Measurements from ENCODE around the gene BTBD7. TPM values are rescaled to one million over a fixed set of nuclear protein-coding genes. Genes with fewer than 3 reads are reported as not detected.
A peak's percentile ranks its signal among the peaks of the same experiment; 100 is the strongest.

The BTBD7 gene
- total RNA-seq, 4 donors from 2014 or later: 17.9 to 30.5 (median 20.9) TPM

DNA sequence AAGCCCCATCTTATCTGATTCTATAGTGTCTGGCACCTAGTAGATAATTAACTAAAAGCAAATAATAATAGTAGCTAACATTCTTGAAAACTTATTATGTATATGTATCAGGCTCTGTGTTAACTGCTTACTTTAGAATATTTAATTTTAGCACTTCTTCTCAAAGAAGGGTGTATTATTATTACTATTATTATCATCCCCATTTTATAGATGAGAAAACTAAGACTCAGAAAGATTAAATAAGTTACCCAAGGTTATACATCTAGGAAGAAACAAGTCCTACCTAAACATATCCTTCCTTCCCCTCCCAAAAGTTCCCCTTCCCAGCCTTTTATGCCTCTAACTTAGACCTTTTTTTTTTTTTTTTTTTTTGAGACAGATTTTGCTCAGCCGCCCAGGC is 64.4 kb downstream of the BTBD7 start:
- TF ChIP-seq, protein P1, sequence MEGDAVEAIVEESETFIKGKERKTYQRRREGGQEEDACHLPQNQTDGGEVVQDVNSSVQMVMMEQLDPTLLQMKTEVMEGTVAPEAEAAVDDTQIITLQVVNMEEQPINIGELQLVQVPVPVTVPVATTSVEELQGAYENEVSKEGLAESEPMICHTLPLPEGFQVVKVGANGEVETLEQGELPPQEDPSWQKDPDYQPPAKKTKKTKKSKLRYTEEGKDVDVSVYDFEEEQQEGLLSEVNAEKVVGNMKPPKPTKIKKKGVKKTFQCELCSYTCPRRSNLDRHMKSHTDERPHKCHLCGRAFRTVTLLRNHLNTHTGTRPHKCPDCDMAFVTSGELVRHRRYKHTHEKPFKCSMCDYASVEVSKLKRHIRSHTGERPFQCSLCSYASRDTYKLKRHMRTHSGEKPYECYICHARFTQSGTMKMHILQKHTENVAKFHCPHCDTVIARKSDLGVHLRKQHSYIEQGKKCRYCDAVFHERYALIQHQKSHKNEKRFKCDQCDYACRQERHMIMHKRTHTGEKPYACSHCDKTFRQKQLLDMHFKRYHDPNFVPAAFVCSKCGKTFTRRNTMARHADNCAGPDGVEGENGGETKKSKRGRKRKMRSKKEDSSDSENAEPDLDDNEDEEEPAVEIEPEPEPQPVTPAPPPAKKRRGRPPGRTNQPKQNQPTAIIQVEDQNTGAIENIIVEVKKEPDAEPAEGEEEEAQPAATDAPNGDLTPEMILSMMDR (IDR thresholded peaks at IDR 0.05): no peak
- TF ChIP-seq POLR2A (IDR thresholded peaks at IDR 0.05): no peak
- Histone ChIP-seq H3K27me3 (no peaks in the 10 kb centered on the region), H3K4me1 (peaks cover 0 to 17% (median 0%) of the 10 kb centered on the region in 3 donors), H3K9me3 (no peaks in the 10 kb centered on the region), H3K36me3 (peaks cover 0 to 26% (median 0%) of the 10 kb centered on the region in 3 donors), H3K27ac (no peak overlapping the region), H3K4me3 (no peak overlapping the region)
- 100% methylated on average over 1 of the region's 1 CpG for WGBS, 2 donors
- DNase-seq: no peak
- intact Hi-C loops (cut with DNase I): no loop called here

GRCh38 chr14:93267149-93267711 is 65.6 kb downstream of the BTBD7 start:
- intact Hi-C loops (cut with DNase I): no loop called here
- no peak overlapping the region for H3K27ac ChIP-seq
- peaks cover 0 to 28% (median 4%) of the 10 kb centered on the region in 3 donors for H3K4me1 ChIP-seq
- no peak overlapping the region for H3K4me3 ChIP-seq
- no peaks in the 10 kb centered on the region for H3K9me3 ChIP-seq
- peaks cover 0 to 33% (median 4%) of the 10 kb centered on the region in 3 donors for H3K36me3 ChIP-seq
- TF ChIP-seq, protein P1 (IDR thresholded peaks at IDR 0.05): no peak
- no peak for TF ChIP-seq POLR2A (IDR thresholded peaks at IDR 0.05)
- no peak for DNase-seq
- 85 to 90% methylated on average over 3 of the region's 3 CpGs for WGBS, 2 donors
- no peaks in the 10 kb centered on the region for H3K27me3 ChIP-seq

DNA sequence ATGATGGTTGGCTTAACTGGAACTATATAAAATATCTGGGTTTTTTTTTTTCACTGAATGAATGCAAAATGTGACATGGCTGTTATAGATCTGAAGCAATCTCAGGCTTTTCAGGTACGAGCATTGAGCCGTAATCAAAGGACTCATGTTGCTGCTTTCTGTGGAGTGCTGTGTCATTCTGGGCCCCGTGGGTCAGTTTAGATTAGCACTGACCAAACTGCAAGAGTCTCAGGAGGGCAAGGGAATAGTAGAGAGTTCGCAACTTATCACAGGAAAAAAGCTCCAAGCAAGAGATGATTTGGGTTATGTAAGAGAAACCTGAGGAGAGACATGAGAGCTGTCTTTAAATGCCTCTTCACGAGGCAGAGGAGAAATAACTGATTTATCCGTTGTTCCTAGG is 66.7 kb downstream of the BTBD7 start:
- intact Hi-C loops (cut with DNase I): no loop called here

DNA sequence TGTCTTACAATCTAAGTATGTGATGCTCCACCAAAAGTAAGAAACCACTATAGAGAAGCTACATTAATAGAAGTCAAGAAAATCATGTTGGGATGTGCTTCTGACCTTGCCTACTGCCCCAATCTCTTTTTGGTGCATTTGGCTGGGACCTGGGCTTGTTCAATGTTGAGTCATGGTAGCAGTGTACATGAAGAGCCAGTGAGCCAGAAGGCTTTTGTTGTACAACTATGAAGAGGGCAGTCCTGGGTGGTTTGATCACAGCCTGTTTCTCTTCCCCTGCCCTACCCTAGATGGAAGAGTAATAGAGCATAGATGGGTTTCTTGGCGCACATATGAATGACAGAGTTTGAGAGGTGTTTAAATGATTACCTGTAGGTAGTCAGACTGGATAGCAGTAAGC is 69.4 kb downstream of the BTBD7 start:
- intact Hi-C loops (cut with DNase I): no loop called here
- 93% methylated on average over 1 of the region's 1 CpG; no CpG with 5 or more reads in 1 of the 2 donors for WGBS, 2 donors
- peak overlapping the region in 1 of 4 donors; percentile 8 for H3K27ac ChIP-seq
- H3K4me1 ChIP-seq: peaks cover 0 to 21% (median 4%) of the 10 kb centered on the region in 3 donors
- H3K36me3 ChIP-seq: peaks cover 0 to 58% (median 4%) of the 10 kb centered on the region in 3 donors
- H3K4me3 ChIP-seq: no peak overlapping the region
- DNase-seq: no peak
- TF ChIP-seq, protein P1 (IDR thresholded peaks at IDR 0.05): no peak
- no peaks in the 10 kb centered on the region for H3K9me3 ChIP-seq
- H3K27me3 ChIP-seq: no peaks in the 10 kb centered on the region

More for the DNA sequence above, 66.7 kb downstream of the BTBD7 start:
- H3K4me1 ChIP-seq: peaks cover 0 to 33% (median 4%) of the 10 kb centered on the region in 3 donors
- 83 to 90% methylated on average over 6 of the region's 6 CpGs for WGBS, 2 donors
- H3K36me3 ChIP-seq: peaks cover 0 to 38% (median 4%) of the 10 kb centered on the region in 3 donors
- no peak for DNase-seq
- H3K4me3 ChIP-seq: no peak overlapping the region
- H3K9me3 ChIP-seq: no peaks in the 10 kb centered on the region
- H3K27me3 ChIP-seq: no peaks in the 10 kb centered on the region
- TF ChIP-seq POLR2A (IDR thresholded peaks at IDR 0.05): no peak
- TF ChIP-seq, protein P1 (IDR thresholded peaks at IDR 0.05): no peak
- no peak overlapping the region for H3K27ac ChIP-seq

GRCh38 chr14:93262446-93262845 is 70.4 kb downstream of the BTBD7 start:
- DNase-seq: no peak
- H3K27me3 ChIP-seq: no peaks in the 10 kb centered on the region
- H3K27ac ChIP-seq: peak overlapping the region in 1 of 4 donors; percentile 36
- H3K4me1 ChIP-seq: peaks cover 0 to 21% (median 4%) of the 10 kb centered on the region in 3 donors
- H3K36me3 ChIP-seq: peaks cover 0 to 68% (median 4%) of the 10 kb centered on the region in 3 donors
- no peaks in the 10 kb centered on the region for H3K9me3 ChIP-seq
- TF ChIP-seq, protein P1 (IDR thresholded peaks at IDR 0.05): no peak
- no peak for TF ChIP-seq POLR2A (IDR thresholded peaks at IDR 0.05)
- intact Hi-C loops (cut with DNase I): no loop called here
- WGBS, 2 donors: 86 to 97% methylated on average over 2 of the region's 2 CpGs
- no peak overlapping the region for H3K4me3 ChIP-seq
